GM12891 (cell line): Measurements from ENCODE around the gene LIMS1.

Experiments
- POLR2A ChIP-seq: IDR thresholded peaks from 2 replicates; pipeline ENCODE4 v1.6.1; 2011; ENCODE audit warnings: low read depth, low read length, control low read depth
- POLR2AphosphoS5 ChIP-seq: IDR thresholded peaks from 2 replicates; pipeline ENCODE4 v1.6.1; 2011; ENCODE audit warnings: low read depth, low read length, control low read depth
- TAF1 ChIP-seq: IDR thresholded peaks from 2 replicates; pipeline ENCODE4 v1.6.1; 2011; ENCODE audit warnings: low read depth, low read length, control low read depth

DNA sequence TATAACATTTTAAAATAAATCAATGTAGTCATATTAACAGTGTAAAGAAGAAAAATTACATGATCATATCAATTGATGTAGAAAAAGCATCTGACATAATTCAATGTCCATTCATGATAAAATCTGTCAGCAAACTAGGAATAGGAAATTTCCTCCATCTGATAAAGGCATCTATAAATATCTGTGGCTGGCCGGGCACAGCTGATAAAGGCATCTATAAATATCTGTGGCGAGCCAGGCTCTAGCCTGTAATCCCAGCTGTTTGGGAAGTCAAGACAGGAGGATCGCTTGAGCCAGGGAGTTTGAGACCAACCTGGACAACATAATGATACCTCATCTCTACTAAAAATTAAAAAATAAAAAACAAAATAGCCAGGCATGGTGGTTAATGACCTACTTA, 166.9 kb downstream of the LIMS1 start:
- TF ChIP-seq POLR2A: no peak
- no peak for TF ChIP-seq TAF1
- no peak for TF ChIP-seq POLR2AphosphoS5
